ENCODE measurements around the gene AUTS2.

Gene AUTS2

DNA sequence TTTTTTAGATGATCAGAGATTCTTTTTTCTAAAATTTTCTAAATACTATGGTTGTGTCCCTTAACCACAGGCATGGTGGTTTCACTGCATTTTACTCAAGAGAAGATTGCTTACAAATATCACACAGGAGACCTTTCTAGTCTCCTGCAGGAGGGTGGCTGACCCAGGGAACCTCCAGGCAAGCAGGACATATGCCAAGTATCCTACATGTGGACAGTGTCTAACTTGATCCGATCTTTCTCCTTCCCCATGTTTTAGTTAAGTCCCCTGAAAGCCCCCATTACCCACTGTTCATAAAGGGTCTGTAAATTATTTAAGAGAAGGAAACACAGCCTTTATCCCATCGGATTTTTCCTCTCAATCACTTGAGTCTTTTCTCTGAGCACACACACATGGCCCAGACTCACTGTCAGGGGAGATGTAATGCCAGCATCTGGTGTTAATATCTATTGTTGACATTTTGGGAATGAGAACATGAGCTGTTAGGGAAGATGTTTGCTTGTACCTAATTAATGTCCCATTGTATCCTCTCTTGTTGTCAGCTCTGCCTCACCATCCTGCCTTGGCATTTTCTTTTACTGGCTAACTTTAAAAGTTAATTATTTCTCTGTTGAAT is 755.2 kb downstream of the AUTS2 start:
- DNase-seq (ENCODE audit: low read depth), result peak; percentile 54
- TF ChIP-seq, protein P1, sequence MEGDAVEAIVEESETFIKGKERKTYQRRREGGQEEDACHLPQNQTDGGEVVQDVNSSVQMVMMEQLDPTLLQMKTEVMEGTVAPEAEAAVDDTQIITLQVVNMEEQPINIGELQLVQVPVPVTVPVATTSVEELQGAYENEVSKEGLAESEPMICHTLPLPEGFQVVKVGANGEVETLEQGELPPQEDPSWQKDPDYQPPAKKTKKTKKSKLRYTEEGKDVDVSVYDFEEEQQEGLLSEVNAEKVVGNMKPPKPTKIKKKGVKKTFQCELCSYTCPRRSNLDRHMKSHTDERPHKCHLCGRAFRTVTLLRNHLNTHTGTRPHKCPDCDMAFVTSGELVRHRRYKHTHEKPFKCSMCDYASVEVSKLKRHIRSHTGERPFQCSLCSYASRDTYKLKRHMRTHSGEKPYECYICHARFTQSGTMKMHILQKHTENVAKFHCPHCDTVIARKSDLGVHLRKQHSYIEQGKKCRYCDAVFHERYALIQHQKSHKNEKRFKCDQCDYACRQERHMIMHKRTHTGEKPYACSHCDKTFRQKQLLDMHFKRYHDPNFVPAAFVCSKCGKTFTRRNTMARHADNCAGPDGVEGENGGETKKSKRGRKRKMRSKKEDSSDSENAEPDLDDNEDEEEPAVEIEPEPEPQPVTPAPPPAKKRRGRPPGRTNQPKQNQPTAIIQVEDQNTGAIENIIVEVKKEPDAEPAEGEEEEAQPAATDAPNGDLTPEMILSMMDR (IDR thresholded peaks at IDR 0.05; ENCODE audit: control insufficient read depth, extremely low read depth, insufficient read depth), result no peak

DNA sequence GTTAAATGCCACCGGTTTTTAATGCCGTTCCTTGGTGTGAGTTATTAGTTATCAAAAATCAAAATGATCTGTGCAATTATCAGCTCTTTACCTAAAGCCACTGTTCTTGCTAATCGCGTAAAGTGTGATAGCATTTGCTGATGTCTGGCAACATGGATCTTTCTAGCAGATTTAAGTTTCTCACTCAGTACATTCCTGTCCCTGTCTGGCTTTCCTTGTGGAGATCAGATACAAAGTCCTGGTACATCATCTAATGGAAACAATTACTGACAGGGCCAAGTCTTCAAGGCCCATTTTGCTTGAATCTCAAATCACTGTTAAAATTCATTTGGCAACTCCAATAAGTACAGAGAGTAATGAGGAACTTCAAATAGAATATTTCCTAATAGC is 755.7 kb downstream of the AUTS2 start:
- H3K4me3 ChIP-seq (ENCODE audit: low read depth, low read length), result no peak overlapping the region
- no peak for DNase-seq (ENCODE audit: low read depth)
- TF ChIP-seq, protein P1 (IDR thresholded peaks at IDR 0.05; ENCODE audit: control insufficient read depth, extremely low read depth, insufficient read depth), result no peak

More for the DNA sequence above, 755.2 kb downstream of the AUTS2 start:
- no peak overlapping the region for H3K4me3 ChIP-seq (ENCODE audit: low read depth, low read length)

DNA sequence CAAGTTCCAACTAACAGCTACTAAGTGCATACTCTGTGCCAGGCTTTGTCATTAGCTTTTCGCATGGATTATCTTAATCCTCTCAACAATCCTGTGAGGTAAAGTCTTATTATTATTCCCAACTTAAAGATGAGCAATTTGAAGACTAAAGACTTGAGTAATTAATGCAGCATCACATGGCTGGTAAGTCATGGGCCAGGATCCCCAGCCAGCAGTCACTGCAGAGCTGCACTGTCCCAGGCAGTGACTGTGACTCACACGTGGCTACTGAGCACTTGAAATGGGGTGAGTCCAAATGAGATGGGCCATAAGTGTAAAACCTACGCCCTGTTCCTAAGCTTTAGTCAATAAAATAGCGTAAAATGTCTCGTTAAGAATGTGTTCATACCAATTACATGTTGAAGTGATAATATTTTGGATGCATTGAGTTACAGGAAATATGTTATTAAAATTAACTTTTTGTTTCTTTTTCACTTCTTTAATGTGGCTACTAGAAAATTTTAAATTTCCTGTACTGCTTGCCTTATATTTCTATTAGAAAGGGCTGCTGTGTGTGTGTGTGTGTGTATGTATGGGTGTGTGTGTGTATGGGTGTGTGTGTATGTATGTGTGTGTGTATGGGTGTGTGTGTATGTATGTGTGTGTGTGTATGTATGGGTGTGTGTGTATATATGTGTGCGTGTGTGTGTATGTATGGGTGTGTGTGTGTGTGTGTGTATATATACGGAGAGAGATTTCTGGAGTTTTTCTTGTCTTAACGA is 756.3 kb downstream of the AUTS2 start:
- TF ChIP-seq, protein P1 (IDR thresholded peaks at IDR 0.05; ENCODE audit: control insufficient read depth, extremely low read depth, insufficient read depth), result no peak

GRCh38 chr7:70355198-70356020 is 757.1 kb downstream of the AUTS2 start:
- H3K4me3 ChIP-seq (ENCODE audit: low read depth, low read length), result no peak overlapping the region
- TF ChIP-seq, protein P1 (IDR thresholded peaks at IDR 0.05; ENCODE audit: control insufficient read depth, extremely low read depth, insufficient read depth), result no peak
- DNase-seq (ENCODE audit: low read depth), result no peak

More for the DNA sequence above, 756.3 kb downstream of the AUTS2 start:
- H3K4me3 ChIP-seq (ENCODE audit: low read depth, low read length), result no peak overlapping the region
- no peak for DNase-seq (ENCODE audit: low read depth)

GRCh38 chr7:70356085-70356786 is 758.0 kb downstream of the AUTS2 start:
- peak; percentile 74 for DNase-seq (ENCODE audit: low read depth)
- TF ChIP-seq, protein P1 (IDR thresholded peaks at IDR 0.05; ENCODE audit: control insufficient read depth, extremely low read depth, insufficient read depth), result no peak
- H3K4me3 ChIP-seq (ENCODE audit: low read depth, low read length), result no peak overlapping the region

DNA sequence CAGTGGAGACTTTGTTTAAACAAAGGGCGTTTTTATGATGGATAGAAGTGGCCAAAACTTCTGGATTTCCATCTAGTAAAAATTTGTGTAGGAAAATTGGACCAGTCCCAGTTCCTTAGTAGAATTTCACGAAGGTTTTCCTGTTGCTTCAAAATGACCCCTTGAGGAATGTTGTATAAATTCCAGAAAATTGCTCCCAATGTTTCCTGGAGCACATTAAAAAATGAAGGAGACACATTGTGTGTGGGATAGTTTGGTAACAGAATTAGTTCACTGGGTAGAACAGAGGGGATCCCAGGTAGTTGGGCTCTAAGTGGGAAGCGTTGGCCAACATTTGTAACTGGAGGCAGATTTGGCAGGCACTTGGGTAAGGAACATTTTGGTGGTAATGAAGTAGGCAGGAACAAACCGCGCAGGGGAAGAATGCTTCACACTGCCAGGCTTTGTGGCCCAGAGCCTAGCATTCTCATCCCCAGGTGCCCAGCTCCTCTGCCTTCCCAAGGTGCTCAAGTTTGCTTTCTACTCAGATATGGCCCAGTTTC is 758.6 kb downstream of the AUTS2 start:
- DNase-seq (ENCODE audit: low read depth), result no peak
- TF ChIP-seq, protein P1 (IDR thresholded peaks at IDR 0.05; ENCODE audit: control insufficient read depth, extremely low read depth, insufficient read depth), result no peak
- no peak overlapping the region for H3K4me3 ChIP-seq (ENCODE audit: low read depth, low read length)

Data from LNCaP clone FGC (cell line).